ENCODE results near the gene GSN.
A peak's percentile ranks its signal among the peaks of the same experiment; 100 is the strongest.

The GSN gene

GRCh38 chr9:121267689-121268597, at the start of gene GSN:
TSS of gene GSN (plus strand) at chr9:121268162. CDS start at chr9:121301972, 33,810 bp downstream.
- peak; percentile 15 to 28 for DNase-seq (ENCODE audit: low read depth in 1 of 2, low spot score in 1 of 2)

DNA sequence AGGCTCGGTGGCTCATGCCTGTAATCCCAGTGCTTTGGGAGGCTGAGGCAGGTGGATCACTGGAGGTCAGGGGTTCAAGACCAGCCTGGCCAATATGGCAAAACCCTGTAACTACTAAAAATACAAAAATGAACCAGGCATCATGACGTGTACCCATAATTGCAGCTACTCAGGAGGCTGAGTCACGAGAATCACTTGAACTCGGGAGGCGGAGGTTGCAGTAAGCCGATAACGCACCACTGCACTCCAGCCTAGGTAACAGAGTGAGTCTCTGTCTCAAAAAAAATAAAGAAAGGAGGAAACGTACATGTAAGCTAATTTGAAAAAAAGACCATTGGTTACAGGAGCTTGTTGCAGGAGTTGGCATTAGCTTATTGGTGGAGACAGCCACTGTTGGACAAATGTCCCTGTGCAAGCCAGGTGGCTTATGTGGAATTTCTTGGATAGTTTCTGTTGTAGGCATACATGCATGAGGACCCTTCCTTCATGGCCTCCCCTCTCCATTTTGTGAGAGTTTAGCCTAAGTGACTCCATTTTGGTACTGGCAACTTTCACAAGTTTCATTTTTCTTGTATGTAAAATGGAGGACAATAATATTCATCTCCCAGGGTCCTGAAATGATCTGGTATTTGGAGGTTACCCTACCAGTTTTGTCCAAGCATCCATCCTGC, 49.5 kb upstream of the GSN start:
- DNase-seq (ENCODE audit: low read depth in 1 of 2, low spot score in 1 of 2) = no peak

GRCh38 chr9:121219530-121219929, 48.4 kb upstream of the GSN start:
- DNase-seq (ENCODE audit: low read depth in 1 of 2, low spot score in 1 of 2) = no peak

DNA sequence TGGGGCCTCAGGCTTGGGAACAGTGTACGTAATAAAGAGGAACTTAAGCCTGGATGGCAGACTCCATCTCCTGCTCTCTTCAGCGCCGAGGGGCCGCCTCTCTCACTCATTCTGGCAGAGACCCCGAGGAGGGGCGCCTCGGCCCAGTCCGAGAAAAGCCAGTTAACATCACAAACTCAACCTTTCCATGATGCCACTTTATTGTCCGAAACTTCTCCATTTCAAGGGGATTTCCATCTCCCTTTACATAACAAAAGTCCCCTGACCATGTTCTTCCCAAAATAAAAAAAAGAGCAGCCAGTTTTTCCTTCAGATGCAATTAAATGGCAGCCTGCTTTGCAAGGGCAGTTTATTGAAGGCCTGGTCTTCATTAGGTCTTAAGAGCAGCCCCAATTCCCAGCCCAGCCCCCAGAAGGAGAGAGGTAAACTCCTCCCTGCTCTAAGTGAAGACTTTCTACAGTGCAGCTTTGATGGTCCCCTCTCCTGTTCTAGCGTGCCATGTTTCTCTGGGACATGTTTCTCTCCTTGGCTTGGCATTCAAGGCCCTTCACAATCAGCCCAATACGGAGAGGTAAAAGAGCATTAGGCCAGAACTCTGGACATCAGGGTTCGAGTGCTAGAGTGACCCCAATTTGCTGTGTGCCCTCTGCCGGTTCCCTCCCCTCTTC, 46.8 kb upstream of the GSN start:
- no peak for DNase-seq (ENCODE audit: low read depth in 1 of 2, low spot score in 1 of 2)

- DNase-seq (ENCODE audit: low read depth in 1 of 2, low spot score in 1 of 2) = no peak
These were observed 46.3 kb upstream of the GSN start for GRCh38 chr9:121221664-121222055.

DNA sequence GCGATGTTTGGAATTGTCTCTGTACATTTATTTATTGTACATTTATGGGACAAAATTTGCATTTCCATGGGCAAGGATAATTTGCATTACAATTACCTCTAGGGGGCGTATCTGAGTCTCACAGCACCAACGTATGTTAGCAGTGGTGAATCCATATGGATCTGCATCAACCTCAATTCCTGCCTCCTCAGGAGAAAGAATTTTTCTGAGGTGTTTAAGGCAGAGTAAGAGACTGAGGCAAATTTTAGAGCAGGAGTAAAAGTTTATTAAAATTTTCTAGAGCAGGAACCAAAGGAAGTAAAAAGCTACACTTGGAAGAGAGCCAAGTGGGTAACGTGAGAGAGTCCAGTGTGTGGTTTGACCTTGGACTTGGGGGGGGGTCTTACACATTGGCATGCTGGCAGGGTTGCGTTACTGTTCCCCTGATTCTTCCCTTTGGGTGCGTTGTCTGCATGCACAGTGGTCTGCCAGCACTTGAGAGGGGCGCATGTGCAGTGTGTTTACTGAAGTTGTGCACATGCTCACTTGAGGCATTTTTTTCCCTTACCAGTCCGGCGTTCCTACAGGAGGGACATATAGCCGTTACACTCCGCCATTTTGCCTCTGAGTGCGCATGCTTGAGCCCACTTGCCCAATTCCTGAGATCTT, 45.3 kb upstream of the GSN start:
- no peak for DNase-seq (ENCODE audit: low read depth in 1 of 2, low spot score in 1 of 2)

- DNase-seq (ENCODE audit: low read depth in 1 of 2, low spot score in 1 of 2) = no peak
These were observed 42.7 kb upstream of the GSN start for GRCh38 chr9:121225240-121225639.

DNA sequence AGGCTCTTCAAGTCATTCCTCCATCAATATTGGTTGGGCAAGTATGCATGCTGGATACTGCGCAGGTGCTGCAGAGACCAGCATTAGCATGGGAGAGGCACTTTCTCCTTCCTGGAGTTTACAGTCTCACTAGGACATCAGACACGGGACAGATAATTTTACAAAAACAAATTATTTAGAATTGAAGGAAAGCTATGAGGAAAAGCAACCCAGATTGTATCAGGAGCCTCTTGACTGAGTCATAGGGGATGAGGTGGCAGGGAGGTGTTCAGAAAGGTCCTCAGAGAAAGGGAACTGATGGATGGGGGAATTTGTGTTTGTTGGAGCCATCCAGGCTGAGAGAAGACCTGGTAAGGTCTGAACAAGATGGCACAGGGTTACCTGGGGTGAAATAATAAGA, 41.8 kb upstream of the GSN start:
- no peak for DNase-seq (ENCODE audit: low read depth in 1 of 2, low spot score in 1 of 2)

GRCh38 chr9:121227862-121228261, 40.1 kb upstream of the GSN start:
- DNase-seq (ENCODE audit: low read depth in 1 of 2, low spot score in 1 of 2) = no peak

- DNase-seq (ENCODE audit: low read depth in 1 of 2, low spot score in 1 of 2) = no peak
These were observed 37.7 kb upstream of the GSN start for GRCh38 chr9:121230256-121230655.

DNA sequence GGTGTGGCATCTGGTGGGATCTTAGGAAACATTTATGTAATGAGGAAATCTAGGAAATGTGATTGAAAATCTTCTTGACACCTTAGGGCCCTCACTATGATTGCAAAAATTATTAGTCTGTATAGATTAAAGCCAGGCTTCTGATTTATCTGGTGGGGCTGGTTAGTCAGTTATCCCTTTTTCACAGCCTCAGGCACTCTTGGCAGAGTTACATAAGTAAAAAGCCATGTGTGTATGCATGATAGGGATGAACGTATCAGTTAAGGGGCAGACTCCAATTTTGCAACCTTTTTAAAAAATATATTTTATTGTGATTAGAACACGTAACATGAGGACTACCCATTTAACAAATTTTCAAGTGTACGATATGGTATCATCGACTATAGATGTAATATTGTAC, 35.7 kb upstream of the GSN start:
- no peak for DNase-seq (ENCODE audit: low read depth in 1 of 2, low spot score in 1 of 2)

DNA sequence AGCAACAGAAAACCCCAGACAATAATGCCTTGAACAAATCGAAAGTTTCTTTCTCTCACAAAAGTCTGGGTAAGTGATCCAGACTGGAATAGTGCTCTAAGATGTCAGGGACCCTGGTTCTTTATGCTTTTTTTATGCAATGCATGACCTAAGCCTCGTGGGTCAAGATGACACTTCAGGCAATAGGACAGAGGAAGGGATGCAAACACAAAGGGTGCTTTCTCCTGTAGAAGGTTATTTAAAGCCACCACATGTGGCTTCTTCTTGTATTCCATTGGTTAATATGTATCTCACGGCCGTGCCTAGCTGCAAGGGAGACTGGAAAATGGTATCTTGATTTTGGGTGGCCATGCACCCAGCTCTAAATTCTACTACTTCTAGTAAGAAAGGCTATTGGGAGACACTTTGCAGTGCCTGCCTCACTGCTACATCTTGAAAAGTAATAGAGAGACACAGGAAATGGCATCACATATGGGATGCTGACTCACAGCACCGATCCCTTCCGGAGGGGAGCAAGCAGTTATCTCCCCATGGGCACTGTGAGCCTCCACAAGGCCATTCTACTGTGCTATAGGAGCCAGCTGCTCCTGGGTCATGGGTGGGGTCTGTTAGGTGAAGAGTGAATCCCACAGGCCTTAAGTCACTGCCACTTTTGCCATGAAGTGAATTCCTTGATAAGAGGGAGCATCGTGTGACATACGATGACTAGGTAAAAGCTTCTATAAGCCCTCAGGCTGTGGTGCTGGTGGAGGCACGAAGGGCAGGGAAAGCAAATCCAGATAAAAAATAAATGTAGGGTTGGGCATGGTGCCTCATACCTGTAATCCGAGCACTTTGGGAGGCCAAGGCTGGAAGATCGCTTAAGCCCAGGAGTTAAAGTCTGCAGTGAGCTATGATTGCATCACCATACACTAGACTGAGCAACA, 33.8 kb upstream of the GSN start:
- DNase-seq (ENCODE audit: low read depth in 1 of 2, low spot score in 1 of 2) = no peak

GRCh38 chr9:121234832-121235161, 33.2 kb upstream of the GSN start:
- no peak for DNase-seq (ENCODE audit: low read depth in 1 of 2, low spot score in 1 of 2)

DNA sequence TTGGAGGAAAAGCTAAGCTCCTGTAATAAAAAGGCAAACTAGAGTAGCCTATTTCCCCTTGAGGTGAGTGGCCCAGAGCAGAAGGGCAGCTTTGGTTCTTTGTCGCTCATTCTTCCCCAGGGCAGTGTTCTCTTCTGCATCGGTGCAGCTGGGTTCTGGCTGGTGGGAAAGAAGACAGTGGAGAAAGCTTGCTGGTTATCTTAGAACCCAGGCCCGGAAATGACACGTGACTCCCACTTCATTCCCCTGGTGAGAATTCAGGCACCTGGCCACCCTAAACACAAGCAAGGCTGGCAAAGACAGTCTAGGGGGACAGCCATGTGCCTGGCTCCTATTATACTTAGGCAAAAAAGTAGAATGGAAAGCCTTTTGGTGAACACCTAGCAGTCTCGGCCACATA, 32.5 kb upstream of the GSN start:
- DNase-seq (ENCODE audit: low read depth in 1 of 2, low spot score in 1 of 2) = no peak

GRCh38 chr9:121237916-121238315, 30.0 kb upstream of the GSN start:
- DNase-seq (ENCODE audit: low read depth in 1 of 2, low spot score in 1 of 2) = no peak

- DNase-seq (ENCODE audit: low read depth in 1 of 2, low spot score in 1 of 2) = no peak
These were observed 28.9 kb upstream of the GSN start for GRCh38 chr9:121239071-121239470.

DNA sequence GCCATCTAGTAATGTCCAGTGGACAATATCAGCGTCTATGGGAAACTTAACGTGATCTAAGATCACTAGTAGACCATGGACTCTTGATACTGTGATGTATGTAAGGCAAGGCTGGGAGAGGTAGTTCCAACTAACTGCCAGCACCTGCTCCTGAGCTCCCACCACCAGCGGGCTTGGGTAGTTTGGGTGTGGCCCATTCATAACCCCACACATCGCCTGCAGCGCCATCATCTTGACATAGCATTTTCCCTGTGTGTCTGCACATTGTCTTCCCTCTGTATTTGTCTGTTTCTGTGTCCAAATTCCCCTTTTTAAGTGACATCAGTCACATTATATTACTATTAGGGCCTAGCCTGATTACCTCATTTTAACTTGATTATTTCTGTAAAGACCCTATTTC, 28.1 kb upstream of the GSN start:
- no peak for DNase-seq (ENCODE audit: low read depth in 1 of 2, low spot score in 1 of 2)

GRCh38 chr9:121240472-121241135, 27.4 kb upstream of the GSN start:
- DNase-seq (ENCODE audit: low read depth in 1 of 2, low spot score in 1 of 2) = no peak

DNA sequence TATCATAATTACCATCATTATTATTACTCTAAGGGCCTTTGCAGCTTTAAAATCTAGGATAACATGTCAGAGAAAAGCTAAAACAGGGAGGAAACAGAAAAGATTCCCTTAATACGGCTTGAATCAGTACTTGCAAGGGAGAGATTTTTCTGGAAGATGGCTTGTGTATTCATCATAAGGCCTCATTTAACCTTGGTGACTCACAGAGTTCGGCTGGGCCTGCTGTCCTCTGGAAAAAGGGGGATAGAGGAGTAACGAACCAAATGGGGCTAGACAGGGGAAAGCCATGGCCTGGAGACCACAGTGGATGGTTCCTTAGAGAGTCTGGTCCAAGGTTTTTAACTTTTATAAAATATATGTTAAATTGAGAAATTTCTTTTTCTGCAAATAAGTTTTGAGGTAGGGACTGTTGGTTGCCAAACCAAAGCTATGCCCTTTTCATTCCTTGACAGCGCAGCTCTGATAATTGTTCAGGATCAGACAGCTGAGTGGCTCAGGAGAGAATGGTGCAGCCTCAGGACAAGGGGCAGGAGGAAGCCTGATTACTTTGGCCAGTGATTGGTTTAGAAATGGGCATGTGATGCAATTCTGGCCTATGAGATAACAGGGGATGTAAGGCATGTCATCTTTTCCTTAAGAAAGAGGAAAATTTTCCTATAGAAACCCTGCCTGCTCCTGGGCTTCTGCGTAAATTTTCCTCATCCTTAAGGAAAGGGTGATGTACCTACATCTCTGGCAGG, 25.6 kb upstream of the GSN start:
- DNase-seq (ENCODE audit: low read depth in 1 of 2, low spot score in 1 of 2) = no peak
